Stimulated activated CD4-positive, alpha-beta T cell treated with anti-CD3 and anti-CD28 coated beads, Interleukin-1b, Interleukin-23, amount 100 ng/mL, for 48 hours (primary cell): Measurements from ENCODE around the gene AGTR1.
"Not testable (repeated sequence)": the region's sequence is repeated elsewhere in the genome, so short reads cannot be mapped to it uniquely, and the experiment has no call there.

ENCODE experiments used
- DNase-seq: peaks from one replicate; pipeline ENCODE4 v3.0.0-alpha.2; 2020

AGTR1 gene

GRCh38 chr3:148759430-148759829, 61.7 kb downstream of the AGTR1 start:
- DNase-seq = no peak

DNA sequence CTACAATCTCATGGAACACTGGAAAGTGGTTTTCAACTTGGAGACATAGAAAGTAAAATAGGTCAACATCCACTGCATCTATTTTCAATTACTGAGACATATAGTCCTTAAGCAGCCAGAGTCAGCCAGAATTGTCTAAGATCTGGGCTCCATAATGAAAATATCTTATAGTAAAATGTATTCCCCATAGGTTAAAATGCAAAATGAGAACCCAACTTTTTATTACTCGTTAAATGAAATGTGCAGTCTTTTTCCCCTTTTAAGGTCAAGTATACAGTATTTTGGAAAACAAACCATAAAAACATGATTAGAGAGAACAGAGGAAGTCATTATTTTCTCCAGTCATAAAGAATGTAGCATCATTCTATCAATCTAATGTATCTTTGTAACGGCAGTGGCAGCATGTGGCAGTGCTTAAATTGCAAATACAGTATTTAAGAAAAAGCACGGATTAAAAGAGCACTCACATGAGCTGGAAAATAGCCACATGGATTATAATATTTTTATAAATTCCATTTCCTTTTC, 65.5 kb downstream of the AGTR1 start:
- DNase-seq = no peak

DNA sequence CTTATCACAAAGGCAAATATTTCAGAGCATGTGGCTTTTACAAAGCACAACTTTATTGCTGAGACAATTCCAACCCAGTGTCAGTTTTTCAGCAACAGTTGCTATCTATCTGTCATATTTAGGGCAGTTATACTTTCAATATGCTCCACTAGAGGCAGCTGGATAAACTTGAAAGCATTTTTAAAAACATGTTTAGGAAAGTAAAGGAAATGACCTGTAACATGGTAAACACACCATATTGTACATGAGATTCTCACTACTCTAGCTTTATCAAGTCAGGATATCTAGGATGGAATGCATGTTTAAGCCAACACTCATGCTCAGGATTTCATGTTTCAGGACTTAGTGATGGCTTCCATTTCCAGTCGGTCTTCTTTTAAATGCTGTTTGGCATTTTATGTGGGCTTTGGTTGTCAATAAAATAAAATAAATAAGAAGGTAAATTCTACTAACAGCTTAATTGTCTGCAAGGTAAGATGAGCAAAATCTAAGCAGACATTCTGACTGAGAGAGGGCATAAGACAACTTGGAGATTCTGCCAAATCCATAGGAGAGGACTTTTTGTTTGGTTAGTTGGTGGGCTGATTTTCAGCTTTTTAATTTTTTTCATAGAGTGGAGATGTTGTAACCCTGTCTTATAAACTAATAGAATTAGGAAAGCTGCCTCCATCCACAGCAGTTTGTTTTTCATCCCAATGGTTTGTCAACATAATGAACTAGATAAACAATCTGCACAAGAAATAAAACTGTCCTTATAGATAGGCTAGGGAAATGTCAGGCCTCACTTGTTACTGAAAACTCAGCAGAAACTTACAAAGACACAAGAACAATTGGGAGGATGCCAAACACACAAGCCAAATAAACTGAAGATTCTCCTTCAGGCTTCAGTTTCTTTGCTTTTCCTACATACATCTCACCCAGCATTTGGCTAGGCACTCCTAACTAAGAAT, 66.6 kb downstream of the AGTR1 start:
- no peak for DNase-seq

- no peak for DNase-seq
Observed at GRCh38 chr3:148772361-148772760, 74.7 kb downstream of the AGTR1 start.

DNA sequence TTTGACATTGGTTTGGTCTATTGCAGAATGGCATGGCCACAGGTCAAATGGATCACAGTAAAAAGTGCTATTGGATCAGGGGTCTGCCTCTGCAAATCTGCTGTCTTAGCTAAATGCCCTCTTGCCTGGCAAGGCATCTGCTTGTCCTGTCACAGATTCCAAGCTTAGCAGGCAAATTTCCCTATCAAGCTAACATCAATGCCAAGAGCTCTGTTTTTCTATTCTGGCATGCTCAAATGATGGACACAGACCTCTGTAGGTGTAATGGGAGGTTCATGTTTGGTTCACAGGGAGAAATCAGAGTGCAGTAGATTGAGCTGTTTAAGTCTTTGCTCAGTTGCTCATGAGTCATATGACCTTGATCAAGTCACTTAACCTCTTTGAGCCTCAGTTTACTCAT, 75.1 kb downstream of the AGTR1 start:
- no peak for DNase-seq

GRCh38 chr3:148773805-148774204, 76.1 kb downstream of the AGTR1 start:
- no peak for DNase-seq

GRCh38 chr3:148778926-148779325, 81.2 kb downstream of the AGTR1 start:
- no peak for DNase-seq

- not testable (repeated sequence) for DNase-seq
Observed at GRCh38 chr3:148785026-148785425, 87.3 kb downstream of the AGTR1 start.

DNA sequence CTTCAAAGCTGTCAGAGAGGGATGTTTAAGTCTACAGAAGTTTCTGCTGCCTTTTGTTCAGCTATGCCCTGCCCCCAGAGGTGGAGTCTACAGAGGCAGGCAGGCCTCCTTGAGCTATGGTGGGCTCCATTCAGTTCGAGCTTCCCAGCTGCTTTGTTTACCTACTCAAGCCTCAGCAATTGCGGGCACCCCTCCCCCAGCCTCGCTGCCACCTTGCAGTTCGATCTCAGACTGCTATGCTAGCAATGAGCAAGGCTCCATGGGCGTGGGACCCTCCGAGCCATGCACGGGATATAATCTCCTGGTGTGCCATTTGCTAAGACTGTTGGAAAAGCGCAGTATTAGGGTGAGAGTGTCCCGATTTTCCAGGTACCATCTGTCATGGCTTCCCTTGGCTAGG, 88.5 kb downstream of the AGTR1 start:
- not testable (repeated sequence) for DNase-seq

DNA sequence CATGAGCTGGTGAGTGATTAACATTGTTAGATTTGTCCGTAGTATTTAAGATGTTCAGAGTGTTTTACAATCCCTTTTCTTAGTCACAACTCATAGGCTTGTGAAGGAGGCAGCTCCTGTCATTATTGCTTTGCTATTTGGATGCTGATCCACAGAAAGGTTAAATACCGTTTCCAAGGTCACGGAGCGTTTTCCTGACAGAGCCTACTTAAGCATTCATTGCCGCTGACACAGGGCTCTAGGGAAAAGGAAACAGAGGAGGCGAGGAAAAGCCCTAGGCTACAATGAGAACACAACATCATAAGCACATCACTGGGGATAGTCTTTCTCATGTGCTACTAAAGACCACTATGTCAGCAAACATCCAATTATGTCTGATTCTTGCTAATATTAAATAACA, 91.4 kb downstream of the AGTR1 start:
- DNase-seq = no peak

- DNase-seq = no peak
Observed at GRCh38 chr3:148789906-148790305, 92.2 kb downstream of the AGTR1 start.

DNA sequence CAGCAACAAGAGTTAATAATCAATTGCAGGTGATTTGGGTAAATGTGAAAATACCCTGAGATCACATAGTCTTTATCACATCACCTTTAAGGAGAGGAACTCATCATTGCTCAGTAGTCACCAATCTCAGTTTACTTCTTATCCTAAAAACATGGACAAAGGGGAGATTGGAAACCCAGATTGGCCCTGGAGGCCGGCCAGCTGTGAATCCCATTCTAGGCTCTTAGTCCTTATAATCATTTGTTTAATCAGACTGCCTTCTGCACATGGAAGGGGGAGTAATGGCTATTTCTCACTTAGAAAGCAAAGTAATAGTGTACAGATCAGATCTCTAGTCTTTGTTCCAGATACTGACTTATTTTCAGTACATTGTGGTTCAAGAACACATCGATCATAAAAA, 92.7 kb downstream of the AGTR1 start:
- DNase-seq = no peak

- DNase-seq = no peak
Observed at GRCh38 chr3:148790851-148791735, 93.4 kb downstream of the AGTR1 start.

GRCh38 chr3:148791920-148792319, 94.2 kb downstream of the AGTR1 start:
- no peak for DNase-seq

- no peak for DNase-seq
Observed at GRCh38 chr3:148792516-148792915, 94.8 kb downstream of the AGTR1 start.
